RPMI8226 (cell line): ENCODE data around the gene SRPRB.

Source experiments
- DNase-seq: peaks from one replicate; pipeline ENCODE4 v3.0.0-alpha.2; 2015

Gene SRPRB

DNA sequence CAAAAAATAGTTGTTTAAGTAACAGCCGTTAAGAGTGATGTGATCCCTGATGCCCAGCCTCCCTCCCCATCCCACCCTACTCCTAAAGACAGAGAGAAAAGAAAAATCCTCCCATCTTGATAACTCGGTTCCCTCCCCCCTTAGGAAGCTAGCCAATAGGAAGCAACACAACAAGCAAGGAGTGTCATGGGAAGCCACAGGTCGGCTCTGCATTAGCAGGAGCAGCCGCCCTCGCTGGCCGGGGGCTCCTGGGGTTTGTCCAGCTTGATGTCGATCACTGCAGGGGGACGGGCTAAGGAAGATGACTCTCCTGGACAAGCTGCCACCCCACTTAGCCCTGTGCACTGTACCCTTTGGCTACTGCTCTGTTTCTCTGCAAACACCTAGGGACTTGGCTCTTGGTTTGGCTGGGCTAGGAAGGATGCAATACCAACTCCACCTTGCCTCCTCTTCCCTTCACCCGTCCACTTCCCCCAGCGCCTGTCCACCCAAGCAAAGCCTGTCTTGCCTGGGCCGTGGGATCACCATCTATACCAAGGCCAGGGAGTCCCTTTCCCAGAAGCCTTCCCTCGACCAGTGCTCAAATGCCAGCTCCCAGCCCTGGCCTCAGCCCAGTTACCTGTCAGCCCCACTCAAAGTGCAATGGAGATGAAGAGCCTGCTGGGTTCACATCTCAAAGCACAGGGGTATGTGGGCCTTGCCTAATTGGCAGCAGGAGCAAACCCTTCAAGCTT, 23.1 kb downstream of the SRPRB start:
- no peak for DNase-seq

DNA sequence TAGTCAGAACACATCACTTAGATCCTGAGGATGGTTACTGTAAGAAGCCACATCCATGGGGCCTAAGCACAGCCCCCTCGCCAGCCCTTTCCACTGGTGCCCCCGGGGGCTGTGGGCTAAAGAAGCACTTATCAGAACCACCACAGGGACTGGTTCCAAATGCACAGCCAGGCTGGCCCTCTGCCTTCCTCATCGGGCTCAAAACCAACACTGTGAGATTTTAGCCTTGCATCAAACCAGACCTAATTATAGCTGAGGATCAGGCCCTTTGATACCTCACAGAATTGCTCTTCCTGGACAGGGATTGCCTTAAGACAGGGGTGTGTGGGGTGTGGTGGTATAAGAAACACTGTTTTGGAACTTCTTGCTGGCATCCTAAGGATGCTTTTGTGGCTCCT, 23.7 kb downstream of the SRPRB start:
- DNase-seq: no peak

DNA sequence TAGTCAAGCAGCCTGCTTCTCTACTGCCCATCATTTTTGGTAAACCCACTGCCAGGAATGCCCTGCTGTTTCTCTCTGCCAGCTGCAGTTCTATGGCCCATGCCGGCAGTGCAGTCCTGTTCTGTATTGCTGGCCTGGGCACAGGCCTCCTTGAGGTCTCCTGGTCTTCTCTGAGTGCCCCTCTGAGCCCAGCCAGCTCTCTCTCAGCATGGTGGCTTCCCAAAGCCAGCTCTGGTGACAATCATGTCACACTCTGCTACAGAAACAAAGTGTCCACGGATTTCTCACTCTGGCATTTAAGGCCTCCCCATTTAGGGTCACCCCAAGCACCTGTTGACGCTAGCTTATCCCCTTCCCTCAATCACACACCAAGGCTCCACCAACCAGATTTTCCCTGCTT, 24.5 kb downstream of the SRPRB start:
- DNase-seq: no peak

DNA sequence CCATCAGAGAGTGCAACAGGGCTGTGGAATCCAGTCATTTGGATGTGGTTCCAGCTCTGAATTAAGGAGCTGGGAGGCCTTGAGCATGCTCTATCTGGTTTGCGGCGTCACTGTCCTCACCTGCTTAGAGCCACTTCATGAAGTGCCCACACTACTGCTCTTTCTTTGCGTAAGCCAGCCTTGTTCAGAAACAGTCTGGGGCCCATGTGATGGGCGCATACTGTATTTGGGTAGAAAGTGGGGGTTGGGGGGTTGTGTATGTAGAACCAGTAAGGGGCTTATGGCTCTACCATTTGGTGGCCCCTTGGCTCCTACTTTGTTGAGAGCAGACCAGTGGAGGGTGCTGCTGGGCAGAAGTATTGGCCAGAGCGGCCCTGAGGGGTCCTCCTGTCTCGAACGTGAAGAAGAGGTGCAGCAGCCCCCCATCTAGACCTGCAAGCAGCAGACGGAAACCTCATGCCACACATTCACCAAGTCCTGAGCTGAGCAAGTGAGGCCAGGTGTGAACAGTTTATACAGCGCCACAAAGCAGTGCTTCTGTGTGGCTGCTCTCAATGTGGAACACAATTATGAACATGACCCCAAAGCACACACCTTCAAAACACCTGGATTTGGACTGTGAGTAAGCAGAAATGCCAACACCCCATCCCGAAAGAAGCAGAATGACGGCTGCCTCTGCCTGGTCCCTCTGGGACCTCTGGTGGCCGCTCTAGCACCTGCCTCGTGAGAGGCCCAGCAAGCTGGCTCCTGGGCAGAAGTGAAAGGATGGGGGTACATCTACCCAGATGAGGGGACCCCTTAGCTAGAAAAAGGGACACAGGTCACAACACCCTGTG, 26.6 kb downstream of the SRPRB start:
- DNase-seq: peak; percentile 55

DNA sequence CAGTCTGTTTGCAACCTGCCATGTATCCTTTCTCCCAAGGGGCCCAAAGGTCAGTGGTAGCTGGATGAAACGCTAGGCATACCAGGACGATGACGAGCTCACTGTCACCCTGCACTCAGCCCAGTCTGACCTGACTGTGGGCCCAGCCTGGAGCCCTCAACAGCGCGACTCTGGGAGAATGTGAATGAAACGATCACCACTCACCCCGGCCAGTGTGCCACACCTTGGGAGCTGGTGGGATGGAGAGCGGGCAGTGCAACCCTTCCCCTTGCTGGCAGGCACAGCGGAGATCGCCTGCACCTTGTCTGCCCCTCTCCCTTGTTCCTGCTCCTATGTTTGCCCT, 27.2 kb downstream of the SRPRB start:
- DNase-seq: no peak

DNA sequence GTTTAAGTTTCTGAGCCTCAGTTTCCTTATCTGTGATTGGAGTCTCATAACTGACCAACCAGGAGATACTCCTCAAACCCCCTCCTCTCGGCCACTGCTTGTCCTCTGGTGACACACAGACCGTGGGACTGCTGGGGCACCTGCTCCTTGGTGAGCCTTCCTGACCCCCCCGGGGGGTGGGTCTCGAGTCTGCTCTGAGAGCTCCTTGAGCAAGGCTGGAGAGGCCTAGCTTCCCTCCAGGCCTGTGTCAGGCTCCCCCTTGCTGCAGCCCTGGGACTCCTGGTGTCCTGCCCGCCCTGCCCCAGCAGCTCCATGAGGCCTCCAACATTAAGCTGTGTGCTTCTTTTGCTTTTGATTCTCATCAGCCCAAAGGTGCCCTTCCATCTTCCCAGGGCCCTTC, 27.7 kb downstream of the SRPRB start:
- no peak for DNase-seq

DNA sequence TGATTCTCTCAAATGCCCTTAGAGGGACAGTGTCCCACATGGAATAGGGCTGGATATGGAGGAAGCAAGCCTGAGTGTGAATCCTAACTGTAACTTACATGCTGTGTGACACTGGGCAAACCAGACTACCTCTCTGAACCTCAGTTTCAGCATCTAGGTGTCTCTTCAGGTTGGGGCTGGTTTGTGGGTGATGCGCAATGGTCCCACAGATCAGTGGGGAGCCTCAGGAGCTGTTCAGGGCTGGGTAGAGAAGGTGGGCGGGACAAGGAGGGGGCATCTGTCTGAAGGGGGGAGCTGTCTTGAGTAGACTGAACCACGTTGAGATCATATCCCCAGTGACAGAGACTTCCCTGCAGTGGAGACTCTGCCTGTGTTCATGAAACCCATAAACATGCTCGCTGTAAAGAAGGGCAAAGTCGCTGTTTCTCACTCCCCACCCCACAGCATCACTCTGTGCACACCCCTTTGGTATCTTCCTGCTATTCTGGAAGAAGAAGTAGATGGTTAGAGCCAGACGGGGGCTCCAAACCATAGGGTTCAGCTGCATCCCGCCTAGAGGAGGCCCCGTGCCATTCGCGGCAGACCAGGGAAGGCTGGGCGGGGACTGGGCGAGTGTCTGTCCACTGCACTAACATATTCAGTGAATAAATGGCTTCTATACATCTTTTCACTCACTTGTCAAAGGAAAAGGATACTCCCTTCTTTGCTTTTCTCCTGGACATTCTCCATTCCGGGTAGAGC, 28.4 kb downstream of the SRPRB start:
- DNase-seq: no peak

DNA sequence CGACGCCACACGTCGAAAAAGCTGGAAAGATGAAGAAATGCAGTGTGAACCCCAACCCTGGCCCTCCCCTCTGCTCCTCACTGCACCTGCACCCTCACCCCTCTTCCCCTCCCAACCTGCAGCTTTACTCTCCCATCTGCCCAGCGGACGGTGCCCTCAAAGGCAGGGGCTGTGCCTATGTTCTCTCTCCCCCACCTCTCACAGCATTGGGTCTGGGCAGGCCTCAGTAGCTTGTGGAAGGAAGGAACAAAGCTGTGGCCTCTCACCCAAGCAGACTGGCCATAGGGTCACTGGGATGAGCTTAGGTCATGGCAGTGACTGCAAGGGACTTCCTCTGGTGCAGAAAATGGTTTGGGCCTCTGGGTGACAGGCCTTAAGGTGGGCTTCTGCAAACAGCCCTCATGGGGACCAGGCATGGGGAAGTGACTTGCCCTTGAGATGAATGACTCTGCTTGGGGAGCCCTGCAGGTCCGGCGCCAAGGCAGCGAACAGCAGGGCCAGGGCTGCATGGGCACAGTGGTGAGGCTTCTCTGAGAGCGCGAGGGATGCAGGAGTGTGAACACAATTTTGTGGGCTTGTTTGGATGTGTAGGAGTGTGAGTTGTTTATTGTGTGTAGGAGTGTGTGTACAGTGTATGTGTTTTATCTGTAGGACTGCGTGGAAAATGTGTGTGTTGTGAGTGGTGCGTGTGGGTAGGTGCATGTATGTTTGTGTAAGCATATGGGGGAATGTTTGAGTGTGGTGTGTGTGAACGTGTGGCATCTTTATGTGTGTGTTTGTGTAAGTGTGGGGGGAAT, 29.2 kb downstream of the SRPRB start:
- DNase-seq: no peak

DNA sequence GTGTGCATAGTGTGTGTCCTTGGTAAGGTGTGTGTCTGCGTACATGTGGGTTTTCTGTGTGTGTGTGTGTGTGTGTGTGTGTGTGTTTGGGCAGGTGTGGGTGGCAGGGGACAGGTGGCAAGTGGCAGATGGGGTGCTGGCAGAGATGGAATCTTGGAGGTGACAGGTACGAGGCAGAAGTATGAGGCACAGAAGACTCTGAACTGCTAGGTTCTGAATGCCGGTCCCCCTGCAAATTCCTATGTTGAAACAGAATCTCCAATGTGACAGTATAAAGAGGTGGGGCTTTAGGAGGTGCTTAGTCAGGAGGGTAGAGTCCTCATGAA, 29.8 kb downstream of the SRPRB start:
- no peak for DNase-seq

DNA sequence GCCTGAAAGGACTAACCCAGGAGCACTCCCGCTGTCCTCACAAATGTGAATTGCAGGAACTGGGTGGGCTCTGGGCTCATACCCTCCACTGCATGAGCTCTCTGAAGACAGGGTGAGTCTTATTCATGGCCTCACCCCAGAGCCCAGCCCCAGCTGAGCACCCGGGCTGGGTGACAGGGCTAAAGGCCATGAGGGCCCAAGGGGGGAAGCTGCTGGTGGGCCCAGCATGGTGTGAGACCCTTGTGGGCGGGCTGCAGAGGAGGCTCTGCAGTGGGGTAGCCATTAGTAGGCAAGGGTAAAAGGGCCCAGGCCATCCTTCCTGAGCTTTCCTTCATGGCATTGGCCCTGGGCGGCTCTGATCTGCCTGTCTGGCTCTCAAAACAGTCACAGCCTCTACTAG, 30.3 kb downstream of the SRPRB start:
- no peak for DNase-seq

DNA sequence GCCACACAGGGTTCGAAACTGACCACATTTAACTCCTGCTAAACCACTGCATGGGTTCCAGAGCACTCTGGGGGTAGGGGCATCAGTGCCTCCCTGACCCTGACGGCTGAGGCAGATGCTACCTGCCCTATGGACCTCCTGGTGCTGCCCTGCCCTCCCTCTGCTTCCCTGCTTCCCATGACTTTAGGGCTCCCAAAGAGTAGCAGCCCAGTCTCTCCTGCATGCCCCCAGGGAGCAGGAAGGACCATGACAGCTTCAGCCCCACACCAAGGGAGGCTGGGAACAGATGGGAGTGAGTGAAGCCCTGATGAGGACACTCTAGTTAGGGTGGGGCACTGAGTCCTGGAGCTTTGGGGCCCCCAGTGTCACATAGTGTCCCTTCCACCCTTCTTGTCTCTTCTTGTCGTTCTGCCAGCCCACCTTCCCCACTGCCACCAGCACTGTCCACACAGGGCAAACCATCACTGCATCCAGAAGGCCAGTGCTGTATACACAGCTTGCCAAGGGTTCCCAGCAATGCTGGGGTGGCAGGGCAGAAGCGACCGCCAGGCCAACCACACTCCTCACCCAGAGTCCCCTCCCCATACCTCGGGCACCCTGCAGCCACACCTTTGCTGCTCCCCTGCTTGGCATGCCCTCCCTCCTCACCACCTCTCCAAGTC, 31.0 kb downstream of the SRPRB start:
- DNase-seq: no peak

DNA sequence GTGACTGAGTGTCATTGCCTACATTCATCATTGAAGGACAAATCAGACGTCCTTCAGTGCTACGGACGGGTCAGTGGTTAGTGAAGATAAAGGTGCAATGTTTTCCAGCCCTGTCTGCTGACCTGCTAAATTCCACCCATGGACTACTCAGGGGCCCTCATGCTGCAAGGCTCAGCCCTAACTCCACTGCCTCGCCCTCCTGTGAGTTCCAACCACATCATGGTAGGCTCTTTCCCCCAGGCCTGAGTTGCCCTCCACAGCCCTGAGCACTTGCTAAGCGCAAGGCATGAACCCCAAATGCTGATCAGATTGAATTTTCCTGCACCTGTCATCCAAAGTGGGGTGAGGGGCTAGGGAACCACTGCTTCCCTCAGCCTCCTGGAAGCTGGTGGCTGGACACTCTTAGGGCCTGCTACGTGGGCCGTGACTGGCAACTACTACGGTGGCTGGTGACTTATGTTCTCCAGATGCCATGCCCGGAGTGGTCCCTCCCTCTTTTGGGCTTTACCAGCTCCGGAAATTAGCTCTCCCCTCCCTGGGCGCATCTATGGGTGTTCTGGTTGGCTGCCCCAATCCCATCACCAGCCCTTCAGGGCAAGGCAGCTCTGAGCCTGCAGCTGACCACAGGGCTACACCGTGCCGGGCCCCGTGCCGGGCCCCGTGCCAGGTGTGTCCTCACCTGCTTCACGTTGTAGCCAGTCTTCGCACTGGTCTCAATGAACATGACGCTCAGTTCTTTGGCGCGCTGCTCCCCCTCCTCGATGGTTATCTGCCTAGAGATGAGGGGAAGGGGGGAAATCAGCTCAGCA, 32.1 kb downstream of the SRPRB start:
- no peak for DNase-seq

DNA sequence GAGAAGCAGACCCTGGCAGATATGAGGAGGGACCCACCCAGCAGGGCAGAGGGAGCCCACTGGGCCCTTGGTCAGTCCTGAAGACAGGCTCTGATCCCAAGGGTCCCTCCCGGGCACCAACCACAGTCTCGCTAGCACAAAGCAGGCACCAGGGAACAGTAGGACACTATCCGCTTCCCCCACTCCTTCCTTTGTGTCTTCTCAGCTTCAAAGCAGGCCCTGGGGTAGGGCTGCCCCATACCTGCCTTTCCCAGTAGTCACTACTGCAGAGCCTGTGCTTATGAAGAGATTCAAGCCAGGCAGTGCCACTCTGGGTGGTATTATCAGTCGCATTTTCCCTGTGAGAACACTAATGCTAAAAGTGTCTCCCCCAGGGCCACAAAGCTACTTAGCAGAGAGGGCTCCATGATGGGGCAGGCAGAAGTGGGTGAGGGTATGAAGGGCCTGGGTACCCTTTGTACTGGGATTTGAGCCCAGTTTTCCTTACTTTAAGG, 32.7 kb downstream of the SRPRB start:
- no peak for DNase-seq

DNA sequence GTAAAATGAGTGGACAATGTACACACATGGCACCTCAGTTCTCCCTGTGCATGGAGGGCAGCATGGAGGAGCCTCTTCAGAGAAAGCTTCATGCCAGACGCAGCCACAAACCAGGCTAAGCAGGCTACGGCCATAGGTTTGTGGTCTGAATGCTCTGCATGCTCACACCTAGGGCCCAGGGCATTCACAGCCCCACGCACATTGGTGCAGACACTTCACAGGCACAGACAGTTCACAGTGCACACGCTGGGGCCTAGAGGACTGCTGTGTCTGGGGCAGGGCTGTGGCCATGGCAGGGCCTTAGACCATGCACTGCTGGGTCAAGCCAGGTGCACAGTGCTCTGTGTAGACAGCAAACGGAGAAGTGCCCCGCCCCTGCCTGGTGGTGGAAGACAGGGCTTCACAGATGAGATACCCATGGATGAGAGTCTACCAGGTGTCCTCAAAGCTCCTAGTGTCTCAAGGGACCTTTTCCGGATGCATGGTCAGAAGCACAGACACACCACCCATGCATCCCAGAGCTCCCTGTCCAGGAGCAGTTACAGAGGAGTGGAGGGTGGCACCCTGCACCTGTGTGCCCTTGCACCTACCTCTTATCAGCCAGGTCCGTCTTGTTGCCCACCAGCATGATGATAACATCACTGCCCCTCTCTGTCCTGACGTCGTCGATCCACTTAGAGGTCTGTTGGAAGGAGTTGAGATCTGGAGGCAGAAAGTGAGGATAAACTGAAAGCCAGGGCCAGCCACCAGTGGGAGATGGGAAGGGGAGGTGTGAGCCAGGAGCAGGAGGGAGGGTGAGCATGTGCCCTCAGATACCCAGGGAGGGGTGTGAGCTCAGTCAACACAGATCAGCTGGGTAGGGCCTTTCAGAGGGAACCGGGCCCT, 33.5 kb downstream of the SRPRB start:
- no peak for DNase-seq

DNA sequence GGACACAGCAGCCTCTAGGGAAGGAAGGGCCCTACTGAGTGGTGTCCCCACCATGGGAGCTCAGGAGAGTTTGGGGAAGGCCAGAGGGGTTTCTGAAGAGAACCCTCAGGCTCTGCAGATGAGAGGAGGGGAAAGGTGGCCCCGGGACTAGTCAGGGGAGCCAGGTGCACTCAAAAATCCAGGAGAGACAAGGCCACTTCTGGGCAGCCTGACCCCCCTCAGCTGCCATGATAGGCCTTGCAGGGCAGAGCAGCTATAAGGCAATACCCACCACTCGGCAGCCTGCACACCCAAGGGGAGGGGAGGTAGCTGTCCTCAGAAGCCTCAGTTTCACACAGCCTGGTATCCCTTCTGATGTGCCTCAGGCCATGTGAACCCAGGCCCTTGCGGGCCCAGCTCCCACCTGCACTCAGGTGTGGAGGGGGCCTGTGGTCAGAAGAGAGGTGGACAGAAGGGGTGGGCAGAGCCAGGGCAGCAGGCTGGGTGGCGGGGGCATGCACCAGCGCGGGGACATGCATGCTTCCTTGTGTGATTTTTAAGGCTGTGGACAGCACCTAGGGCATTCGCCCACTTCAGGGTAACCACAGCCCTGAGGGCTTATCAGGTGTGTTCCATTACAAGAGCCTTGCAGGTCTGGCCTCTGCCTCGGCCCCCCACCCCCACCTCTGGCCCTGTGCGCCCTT, 34.6 kb downstream of the SRPRB start:
- no peak for DNase-seq

DNA sequence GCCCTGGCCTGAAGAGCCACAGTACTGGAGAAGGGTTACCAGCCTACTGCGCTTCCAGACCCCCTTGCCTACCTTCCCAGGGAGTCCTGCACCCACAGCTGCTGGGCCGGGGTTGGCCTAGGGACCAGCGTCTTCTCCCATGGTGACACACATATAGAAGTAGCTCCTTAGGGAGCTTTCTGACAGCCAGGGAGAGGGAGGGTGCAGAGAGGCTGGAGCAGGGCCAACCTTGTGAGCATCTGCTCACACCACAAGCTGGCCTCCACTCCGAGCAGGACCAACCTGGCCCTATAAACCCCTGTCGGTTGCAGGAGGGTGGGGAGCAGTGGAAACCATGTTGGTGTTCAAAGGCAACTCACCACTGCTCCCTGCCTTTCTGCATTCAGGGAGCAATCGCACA, 35.2 kb downstream of the SRPRB start:
- no peak for DNase-seq

DNA sequence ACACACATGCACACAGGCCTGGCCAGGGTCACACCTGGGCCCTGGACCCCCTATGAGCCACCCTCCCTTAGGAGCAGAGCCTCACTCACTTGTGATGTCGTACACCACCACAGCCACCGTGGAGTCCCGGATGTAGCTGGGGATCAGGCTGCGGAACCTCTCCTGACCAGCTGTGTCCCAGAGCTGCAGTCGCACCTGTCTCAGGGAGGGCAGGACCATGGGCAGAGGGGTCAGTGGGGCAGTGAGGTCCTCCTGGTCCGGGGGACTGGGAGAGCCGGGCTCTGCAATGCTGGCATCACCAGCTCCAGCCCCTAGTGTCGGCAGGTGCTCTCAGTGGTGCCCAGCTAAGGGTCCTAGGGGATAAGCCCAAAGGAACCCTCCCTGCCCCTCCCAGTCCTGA, 35.6 kb downstream of the SRPRB start:
- DNase-seq: no peak

DNA sequence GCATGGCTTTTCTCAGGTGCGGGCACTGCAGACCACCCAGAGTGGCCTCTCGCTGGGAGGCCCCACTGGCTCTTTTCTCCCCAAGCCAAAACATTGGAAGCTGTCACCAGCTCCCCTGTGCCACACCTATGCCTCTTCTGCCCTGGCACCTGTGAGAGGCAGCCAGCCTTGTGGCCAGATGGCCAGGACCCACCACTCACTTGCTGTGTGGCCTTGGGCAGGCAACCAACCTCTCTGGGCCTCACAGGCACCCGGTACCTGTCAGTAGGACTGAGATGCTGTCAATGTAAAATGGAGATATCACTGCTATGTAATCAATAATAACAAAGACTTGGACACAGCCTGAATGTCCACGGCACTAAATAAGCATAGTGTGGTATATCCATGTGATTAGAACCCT, 36.5 kb downstream of the SRPRB start:
- no peak for DNase-seq

DNA sequence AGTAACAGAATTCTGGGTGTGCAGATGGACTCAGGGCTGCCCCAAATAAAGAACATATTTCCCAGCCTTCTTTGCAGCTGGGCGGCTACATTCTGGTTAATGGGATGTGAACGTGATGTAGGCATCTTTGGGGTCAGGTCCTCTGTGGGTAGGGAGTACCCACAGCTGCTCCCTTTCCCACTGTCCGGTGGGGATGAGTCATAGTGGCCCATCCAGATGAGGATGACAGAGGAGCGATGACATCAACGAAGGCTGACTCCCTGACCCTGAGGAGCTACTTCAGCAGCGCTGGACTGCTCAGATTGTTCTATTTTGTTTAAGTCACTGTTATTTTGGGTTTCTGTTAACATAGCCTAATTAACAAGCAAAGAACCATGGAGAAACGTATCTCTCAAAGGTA, 38.0 kb downstream of the SRPRB start:
- no peak for DNase-seq

DNA sequence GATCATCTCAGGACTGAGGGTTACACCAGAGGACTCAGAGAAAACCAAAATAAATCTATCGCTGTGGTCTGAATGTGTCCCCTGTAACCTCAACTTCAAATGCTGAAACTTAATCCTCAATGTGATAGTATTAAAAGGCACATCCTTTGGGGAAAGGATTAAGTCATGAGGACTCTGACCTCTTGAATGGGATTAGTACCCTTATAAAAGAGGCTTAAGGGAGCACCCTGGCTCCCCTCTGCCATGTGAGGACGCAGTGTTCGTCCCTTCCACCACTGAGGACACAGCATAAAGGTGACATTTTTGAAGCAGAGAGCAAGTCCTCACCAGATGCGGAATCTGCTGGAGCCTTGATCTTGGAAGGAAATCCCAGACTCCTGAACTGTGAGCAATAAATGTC, 39.5 kb downstream of the SRPRB start:
- no peak for DNase-seq
